Activated CD8-positive, alpha-beta T cell treated with anti-CD3 and anti-CD28 coated beads for 36 hours (primary cell): ENCODE measurements around the gene MFN2. TPM values are rescaled to one million over a fixed set of nuclear protein-coding genes. Genes with fewer than 3 reads are reported as not detected.

ENCODE experiments used
- ATAC-seq: fragments of 200-7000 bp; cut with Tn5 transposase; one replicate; pipeline ENCODE4 v1.10.0; 2021; ENCODE audit warnings: mild to moderate bottlenecking, moderate library complexity
- CTCF ChIA-PET: fragments of 350-600 bp; sonication (Branson Sonifier 250); formaldehyde crosslinking; loops from one replicate; lab custom pipeline; 2021; ENCODE audit warnings: antibody characterized with exemption; lab: Charles Lee
- POLR2A ChIA-PET: fragments of 350-600 bp; sonication (Branson Sonifier 250); formaldehyde crosslinking; loops from one replicate; lab custom pipeline; 2021; ENCODE audit warnings: antibody characterized with exemption; lab: Charles Lee
- DNase-seq: peaks from one replicate; pipeline ENCODE4 v3.0.0-alpha.2; 2020
- H3K27ac Mint-ChIP-seq: one replicate; pipeline ENCODE4 v1.8.0; 2021; ENCODE audit warnings: mild to moderate bottlenecking, mixed read lengths
- H3K27me3 Mint-ChIP-seq: one replicate; pipeline ENCODE4 v1.8.0; 2021; ENCODE audit warnings: mixed read lengths
- H3K36me3 Mint-ChIP-seq: one replicate; pipeline ENCODE4 v1.8.0; 2021; ENCODE audit warnings: low read depth, mixed read lengths
- H3K4me1 Mint-ChIP-seq: one replicate; pipeline ENCODE4 v1.8.0; 2021; ENCODE audit warnings: low read depth, mixed read lengths
- H3K4me3 Mint-ChIP-seq: one replicate; pipeline ENCODE4 v1.8.0; 2021; ENCODE audit warnings: mild to moderate bottlenecking, moderate library complexity, mixed read lengths
- H3K9me3 Mint-ChIP-seq: one replicate; pipeline ENCODE4 v1.8.0; 2021; ENCODE audit warnings: mixed read lengths
- intact Hi-C: fragments of 100-400 bp; cut with micrococcal nuclease; formaldehyde crosslinking; loops from one replicate; pipeline ENCODE4 v1.10.0; 2022
- total RNA-seq, 2 experiments: library from RNA; stranded (reverse); gene quantifications; one replicate each; pipeline ENCODE4 v1.2.3, GENCODE V29; 2021
- TF ChIP-seq, protein P1 (sequence below): fragments of 200-600 bp; IDR thresholded peaks from one replicate; pipeline ENCODE4 v1.8.0; 2022; ENCODE audit warnings: antibody characterized with exemption, mild to moderate bottlenecking

The MFN2 gene
- total RNA-seq, 2 experiments from 2014 or later = 51.0 to 51.1 TPM

DNA sequence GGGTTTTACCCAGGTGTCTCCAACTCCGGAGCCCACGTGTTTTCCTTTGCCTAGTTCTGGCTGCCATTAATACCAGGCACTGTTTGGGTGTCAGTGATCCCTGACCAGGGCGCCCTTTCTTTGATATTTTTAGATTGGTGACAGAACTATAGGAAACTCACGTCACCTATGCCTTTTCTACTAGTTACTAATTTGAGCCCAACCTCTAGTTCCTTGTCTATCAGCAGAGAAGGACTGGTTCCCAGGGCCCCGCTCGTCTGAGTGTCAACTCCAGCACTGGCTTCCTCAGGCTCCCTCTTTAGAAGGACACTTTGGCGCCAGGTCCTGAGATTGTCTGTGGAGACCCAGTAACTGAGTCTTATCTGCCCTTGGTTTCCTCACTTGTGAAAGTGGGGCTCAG is 9.4 kb downstream of the MFN2 start:
- CTCF ChIA-PET = interaction anchor here (1.3 kb wide), 1 partner anchor 8 kb away, joined by 4 read pairs; no protein-coding TSS in a partner anchor
- Mint-ChIP-seq H3K36me3 (peaks cover 36% of the 10 kb centered on the region), H3K27ac (no peak overlapping the region), H3K4me3 (no peak overlapping the region), H3K4me1 (peaks cover 16% of the 10 kb centered on the region), H3K9me3 (no peaks in the 10 kb centered on the region), H3K27me3 (no peaks in the 10 kb centered on the region)
- TF ChIP-seq, protein P1, sequence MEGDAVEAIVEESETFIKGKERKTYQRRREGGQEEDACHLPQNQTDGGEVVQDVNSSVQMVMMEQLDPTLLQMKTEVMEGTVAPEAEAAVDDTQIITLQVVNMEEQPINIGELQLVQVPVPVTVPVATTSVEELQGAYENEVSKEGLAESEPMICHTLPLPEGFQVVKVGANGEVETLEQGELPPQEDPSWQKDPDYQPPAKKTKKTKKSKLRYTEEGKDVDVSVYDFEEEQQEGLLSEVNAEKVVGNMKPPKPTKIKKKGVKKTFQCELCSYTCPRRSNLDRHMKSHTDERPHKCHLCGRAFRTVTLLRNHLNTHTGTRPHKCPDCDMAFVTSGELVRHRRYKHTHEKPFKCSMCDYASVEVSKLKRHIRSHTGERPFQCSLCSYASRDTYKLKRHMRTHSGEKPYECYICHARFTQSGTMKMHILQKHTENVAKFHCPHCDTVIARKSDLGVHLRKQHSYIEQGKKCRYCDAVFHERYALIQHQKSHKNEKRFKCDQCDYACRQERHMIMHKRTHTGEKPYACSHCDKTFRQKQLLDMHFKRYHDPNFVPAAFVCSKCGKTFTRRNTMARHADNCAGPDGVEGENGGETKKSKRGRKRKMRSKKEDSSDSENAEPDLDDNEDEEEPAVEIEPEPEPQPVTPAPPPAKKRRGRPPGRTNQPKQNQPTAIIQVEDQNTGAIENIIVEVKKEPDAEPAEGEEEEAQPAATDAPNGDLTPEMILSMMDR = no peak
- POLR2A ChIA-PET = interaction anchor here (9.1 kb wide), 1 partner anchor 81 kb away, joined by 67 read pairs; no protein-coding TSS in a partner anchor
- intact Hi-C loops = no loop called here
- DNase-seq (no peak), ATAC-seq (no peak)

DNA sequence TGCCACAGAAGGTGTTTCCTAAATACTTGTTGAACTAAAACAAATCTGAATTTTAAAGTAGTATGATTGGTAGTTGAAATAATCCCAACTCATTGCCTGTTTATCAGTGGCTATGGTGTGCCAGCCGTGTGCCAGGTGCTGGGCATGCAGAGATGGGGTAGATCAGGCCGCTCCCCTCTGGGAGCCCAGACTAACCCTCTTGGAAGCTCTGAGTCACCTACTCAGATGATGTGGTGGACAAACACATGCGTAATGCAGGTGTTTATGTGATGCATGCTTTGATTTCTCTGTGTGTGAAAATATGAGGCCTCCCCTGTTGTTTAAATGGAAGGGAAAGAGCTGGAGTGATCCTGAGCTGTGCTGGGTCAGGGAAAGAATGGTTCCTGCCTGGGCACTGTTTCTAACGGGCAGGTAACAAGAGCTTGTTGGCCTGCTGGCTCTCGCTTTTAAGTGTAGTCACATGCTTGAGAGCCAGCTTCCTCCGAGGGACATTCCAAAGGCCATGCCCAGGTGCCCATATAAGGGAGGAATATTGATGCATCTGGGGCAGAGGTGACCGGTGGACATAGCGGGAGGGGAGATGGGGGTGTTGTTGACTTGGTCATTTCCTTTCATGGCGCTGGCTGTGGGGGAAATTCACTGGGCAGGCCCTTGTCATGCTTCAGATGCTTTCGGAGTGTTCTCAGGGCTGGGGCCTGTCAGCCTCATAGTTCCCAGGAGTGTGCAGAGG is 10.2 kb downstream of the MFN2 start:
- peaks cover 37% of the 10 kb centered on the region for H3K36me3 Mint-ChIP-seq
- no peak overlapping the region for H3K4me3 Mint-ChIP-seq
- POLR2A ChIA-PET = interaction anchor here (0.9 to 9.1 kb wide), 2 partner anchors 10 to 82 kb away, joined by 5 to 67 read pairs; partner anchors contain the start of gene MFN2
- no peaks in the 10 kb centered on the region for H3K27me3 Mint-ChIP-seq
- intact Hi-C loops = no loop called here
- ATAC-seq (peak; percentile 27), DNase-seq (no peak)
- TF ChIP-seq, protein P1 = no peak
- CTCF ChIA-PET = interaction anchor here (1.3 kb wide), 1 partner anchor 9 kb away, joined by 4 read pairs; no protein-coding TSS in a partner anchor
- peaks cover 16% of the 10 kb centered on the region for H3K4me1 Mint-ChIP-seq
- H3K9me3 Mint-ChIP-seq = no peaks in the 10 kb centered on the region
- peak overlapping the region; percentile 39 for H3K27ac Mint-ChIP-seq

DNA sequence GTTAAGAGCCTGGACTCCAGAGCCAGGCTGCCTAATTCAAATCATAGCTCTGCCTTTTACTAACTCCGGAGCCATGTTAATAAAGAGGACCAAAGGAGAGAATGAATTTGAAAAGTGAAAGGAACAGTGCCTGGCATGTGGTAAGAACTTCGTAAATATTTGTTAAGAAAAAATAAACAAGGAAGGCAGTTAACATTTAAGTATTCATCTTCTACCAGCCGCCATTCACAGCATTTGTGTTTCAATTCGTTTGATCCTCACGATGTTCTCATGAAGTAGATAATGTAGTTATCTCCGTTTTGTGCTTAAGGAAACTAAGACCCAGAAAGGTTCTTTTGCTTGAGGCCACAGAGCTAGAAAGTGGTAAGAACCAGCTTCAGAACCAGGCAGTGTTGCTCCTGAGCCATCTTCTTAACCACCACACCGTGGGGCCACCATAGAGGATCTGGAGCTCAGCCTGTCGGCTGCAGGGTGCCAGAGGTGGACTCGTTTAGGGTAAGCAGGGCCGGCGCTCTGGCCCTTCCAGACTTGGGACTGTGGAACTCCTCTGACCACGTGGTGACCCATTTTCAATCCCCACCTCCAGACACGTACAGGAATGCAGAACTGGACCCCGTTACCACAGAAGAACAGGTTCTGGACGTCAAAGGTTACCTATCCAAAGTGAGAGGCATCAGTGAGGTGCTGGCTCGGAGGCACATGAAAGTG is 11.9 kb downstream of the MFN2 start:
- H3K9me3 Mint-ChIP-seq = no peaks in the 10 kb centered on the region
- intact Hi-C loops = no loop called here
- no peak overlapping the region for H3K27ac Mint-ChIP-seq
- peaks cover 12% of the 10 kb centered on the region for H3K4me1 Mint-ChIP-seq
- no peak for ATAC-seq
- H3K4me3 Mint-ChIP-seq = no peak overlapping the region
- POLR2A ChIA-PET = interaction anchor here (0.9 to 9.1 kb wide), 3 partner anchors 12 to 83 kb away, joined by 3 to 67 read pairs (median 5); partner anchors contain the start of gene MFN2
- TF ChIP-seq, protein P1 = no peak
- peaks cover 37% of the 10 kb centered on the region for H3K36me3 Mint-ChIP-seq
- no peaks in the 10 kb centered on the region for H3K27me3 Mint-ChIP-seq
- CTCF ChIA-PET = interaction anchor here (0.8 kb wide), 1 partner anchor 154 kb away, joined by 3 read pairs; no protein-coding TSS in a partner anchor
- no peak for DNase-seq

DNA sequence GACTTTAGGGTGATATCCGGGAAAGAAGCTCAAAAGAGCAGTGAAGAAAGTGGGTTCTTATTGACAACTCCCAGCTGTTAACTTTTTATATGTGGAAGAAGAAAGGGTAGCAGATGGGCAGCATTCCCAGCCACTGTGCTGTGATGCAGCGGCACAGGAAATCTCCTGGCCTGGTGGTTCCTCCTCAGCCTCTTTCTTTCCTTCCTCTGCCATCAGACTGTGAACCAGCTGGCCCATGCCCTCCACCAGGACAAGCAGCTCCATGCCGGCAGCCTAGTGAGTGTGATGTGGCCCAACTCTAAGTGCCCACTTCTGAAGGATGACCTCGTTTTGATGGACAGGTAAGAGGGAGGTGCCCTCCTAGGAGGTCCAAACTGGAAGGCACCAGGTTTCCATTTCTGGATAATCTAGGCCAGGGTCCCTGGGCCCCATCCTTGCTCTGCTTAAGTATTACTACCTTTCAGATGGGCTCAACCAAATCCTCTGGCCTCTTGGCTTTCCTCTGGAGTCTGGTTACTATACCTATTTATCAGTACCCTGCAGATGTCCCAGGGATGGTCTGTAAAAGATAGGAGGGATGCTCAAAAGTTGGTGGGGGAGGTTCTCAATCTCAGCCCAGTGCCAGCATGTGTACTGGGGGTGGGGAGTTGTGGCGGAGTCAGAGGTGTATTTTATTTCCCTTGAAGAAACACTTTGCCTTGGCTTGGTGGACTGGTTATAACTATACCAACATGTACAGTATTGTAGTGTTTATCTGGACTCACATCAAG is 17.0 kb downstream of the MFN2 start:
- intact Hi-C loops = no loop called here
- Mint-ChIP-seq H3K4me3 (no peak overlapping the region), H3K27me3 (no peaks in the 10 kb centered on the region), H3K36me3 (peaks cover 38% of the 10 kb centered on the region), H3K9me3 (no peaks in the 10 kb centered on the region), H3K27ac (no peak overlapping the region), H3K4me1 (no peaks in the 10 kb centered on the region)
- CTCF ChIA-PET = interaction anchor here (1.0 to 1.2 kb wide), 2 partner anchors 13 to 33 kb away, joined by 3 read pairs; no protein-coding TSS in a partner anchor
- POLR2A ChIA-PET = interaction anchor here (1.2 to 1.5 kb wide), 2 partner anchors 12 to 89 kb away, joined by 4 to 7 read pairs; no protein-coding TSS in a partner anchor
- DNase-seq (no peak), ATAC-seq (no peak)
- TF ChIP-seq, protein P1 = no peak
